GM23338 (cell line): ENCODE measurements around the gene GCLM. TPM values are rescaled to one million over a fixed set of nuclear protein-coding genes. Genes with fewer than 3 reads are reported as not detected.

Experiments used
- ATAC-seq: fragments of 200-7000 bp; cut with Tn5 transposase; 3 replicates; pipeline ENCODE4 v1.9.1; 2020
- DNase-seq: peaks from one replicate; pipeline ENCODE4 v3.0.0-alpha.2; 2015; ENCODE audit warnings: low spot score
- H2AFZ ChIP-seq: fragments of 200-600 bp; sonication (generic); 2 replicates; pipeline ENCODE4 v1.8.0; 2016; ENCODE audit warnings: antibody characterized with exemption, mild to moderate bottlenecking, moderate library complexity
- H3F3A ChIP-seq: fragments of 200-600 bp; sonication (generic); replicated peaks from 2 replicates; pipeline ENCODE4 v1.8.0; 2017; ENCODE audit warnings: antibody characterized with exemption, mixed run types, low read depth
- H3K27ac ChIP-seq: fragments of 200-600 bp; sonication (generic); 2 replicates; pipeline ENCODE4 v1.6.1; 2016; ENCODE audit warnings: low read depth
- H3K27me3 ChIP-seq: fragments of 200-600 bp; sonication (generic); 2 replicates; pipeline ENCODE4 v1.8.0; 2016; ENCODE audit warnings: mild to moderate bottlenecking, mixed run types, moderate library complexity; ENCODE audit not compliant: insufficient read depth
- H3K36me3 ChIP-seq: fragments of 200-600 bp; sonication (generic); 2 replicates; pipeline ENCODE4 v1.8.0; 2016; ENCODE audit warnings: mild to moderate bottlenecking; ENCODE audit not compliant: insufficient read depth
- H3K4me1 ChIP-seq: fragments of 200-600 bp; sonication (generic); 2 replicates; pipeline ENCODE4 v1.8.0; 2016; ENCODE audit warnings: mild to moderate bottlenecking, moderate library complexity; ENCODE audit not compliant: insufficient read depth
- H3K4me2 ChIP-seq: fragments of 200-600 bp; sonication (generic); 2 replicates; pipeline ENCODE4 v1.7.1; 2017; ENCODE audit warnings: mixed run types
- H3K4me3 ChIP-seq: fragments of 200-600 bp; sonication (generic); 2 replicates; pipeline ENCODE4 v1.6.1; 2016; ENCODE audit warnings: mixed run types
- H3K79me2 ChIP-seq: fragments of 200-600 bp; sonication (generic); replicated peaks from 2 replicates; pipeline ENCODE4 v1.8.0; 2017; ENCODE audit warnings: mild to moderate bottlenecking; ENCODE audit not compliant: insufficient read depth
- H3K9me2 ChIP-seq: fragments of 200-600 bp; sonication (generic); 2 replicates; pipeline ENCODE4 v1.8.0; 2017; ENCODE audit not compliant: insufficient read depth
- H4K20me1 ChIP-seq: fragments of 200-600 bp; sonication (generic); replicated peaks from 2 replicates; pipeline ENCODE4 v1.8.0; 2017; ENCODE audit warnings: mild to moderate bottlenecking; ENCODE audit not compliant: insufficient read depth
- H3K27ac Mint-ChIP-seq: 2 replicates; pipeline ENCODE4 v1.8.0; 2020; ENCODE audit warnings: inconsistent platforms, mild to moderate bottlenecking, moderate library complexity, mixed read lengths
- H3K27me3 Mint-ChIP-seq: 3 replicates; pipeline ENCODE4 v1.8.0; 2022; ENCODE audit warnings: low read depth, mild to moderate bottlenecking, moderate library complexity, mixed read lengths, inconsistent platforms; ENCODE audit not compliant: insufficient read depth, poor library complexity
- H3K36me3 Mint-ChIP-seq: 3 replicates; pipeline ENCODE4 v1.8.0; 2021; ENCODE audit warnings: low read depth, mild to moderate bottlenecking, inconsistent platforms, moderate library complexity, mixed read lengths
- H3K4me1 Mint-ChIP-seq: 3 replicates; pipeline ENCODE4 v1.8.0; 2020; ENCODE audit warnings: mild to moderate bottlenecking, inconsistent platforms, mixed read lengths
- H3K4me3 Mint-ChIP-seq: 3 replicates; pipeline ENCODE4 v1.8.0; 2021; ENCODE audit warnings: moderate library complexity, mild to moderate bottlenecking, inconsistent platforms, mixed read lengths
- H3K9me3 Mint-ChIP-seq: 3 replicates; pipeline ENCODE4 v1.8.0; 2020; ENCODE audit warnings: moderate library complexity, mild to moderate bottlenecking, inconsistent platforms, mixed read lengths
- CREB1 ChIP-seq: fragments of 250-450 bp; sonication (Bioruptor Pico); IDR thresholded peaks from 2 replicates; pipeline ENCODE4 v1.5.0; 2020; ENCODE audit warnings: low read depth, mild to moderate bottlenecking, moderate library complexity
- EZH2 ChIP-seq: fragments of 200-600 bp; sonication (generic); IDR thresholded peaks from one replicate; pipeline ENCODE4 v1.8.0; 2017; ENCODE audit warnings: antibody characterized with exemption, mild to moderate bottlenecking, low read depth; ENCODE audit not compliant: unreplicated experiment
- EZH2phosphoT487 ChIP-seq: fragments of 200-600 bp; sonication (generic); IDR thresholded peaks from one replicate; pipeline ENCODE4 v1.8.1; 2018; ENCODE audit warnings: antibody characterized with exemption; ENCODE audit not compliant: unreplicated experiment
- JUNB ChIP-seq: IDR thresholded peaks from one replicate; pipeline ENCODE4 v1.6.1; 2016; ENCODE audit warnings: antibody characterized with exemption; ENCODE audit not compliant: unreplicated experiment
- NANOG ChIP-seq: IDR thresholded peaks from 2 replicates; pipeline ENCODE4 v1.6.1; 2016; ENCODE audit warnings: antibody characterized with exemption, borderline replicate concordance
- POLR2AphosphoS5 ChIP-seq: IDR thresholded peaks from 2 replicates; pipeline ENCODE4 v1.6.1; 2016; ENCODE audit warnings: antibody characterized with exemption, low read depth
- ZNF331 ChIP-seq: fragments of 250-450 bp; sonication (Bioruptor Pico); IDR thresholded peaks from 2 replicates; pipeline ENCODE4 v1.5.0; 2020; ENCODE audit warnings: low read depth, mild to moderate bottlenecking, moderate library complexity
- ZNF462 ChIP-seq: fragments of 250-450 bp; sonication (Bioruptor Pico); IDR thresholded peaks from 2 replicates; pipeline ENCODE4 v1.5.0; 2020; ENCODE audit warnings: mild to moderate bottlenecking, moderate library complexity
- polyA plus RNA-seq: library from polyadenylated mRNA; unstranded; fragments of >200 nt; fragmentation: Nextera tagmentation; extraction: Ambion mirVana; gene quantifications from 2 replicates; pipeline ENCODE4 v1.2.1, GENCODE V29; 2016
- total RNA-seq: library from RNA; depleted of rRNA; stranded (reverse); fragments of >200 nt; shearing (Covaris generic); gene quantifications from 2 replicates; pipeline ENCODE4 v1.2.3, GENCODE V29; 2014
- TF ChIP-seq, protein P1 (sequence below): IDR thresholded peaks from one replicate; pipeline ENCODE4 v1.6.1; 2018; ENCODE audit warnings: antibody characterized with exemption; ENCODE audit not compliant: unreplicated experiment
- TF ChIP-seq, protein P2 (sequence below), 2 experiments: fragments of 200-600 bp in 1 of 2; sonication (generic) in 1 of 2; conservative IDR thresholded peaks; 2 replicates each; pipeline versions ENCODE4 v1.5.1 to v1.6.1; 2016 to 2017; ENCODE audit warnings: antibody characterized with exemption in 2 of 2, low read depth in 2 of 2, mild to moderate bottlenecking in 2 of 2, moderate library complexity in 1 of 2

The GCLM gene
- total and polyA plus RNA-seq, 2 experiments from 2014 or later: 10.4 to 12.8 TPM

DNA sequence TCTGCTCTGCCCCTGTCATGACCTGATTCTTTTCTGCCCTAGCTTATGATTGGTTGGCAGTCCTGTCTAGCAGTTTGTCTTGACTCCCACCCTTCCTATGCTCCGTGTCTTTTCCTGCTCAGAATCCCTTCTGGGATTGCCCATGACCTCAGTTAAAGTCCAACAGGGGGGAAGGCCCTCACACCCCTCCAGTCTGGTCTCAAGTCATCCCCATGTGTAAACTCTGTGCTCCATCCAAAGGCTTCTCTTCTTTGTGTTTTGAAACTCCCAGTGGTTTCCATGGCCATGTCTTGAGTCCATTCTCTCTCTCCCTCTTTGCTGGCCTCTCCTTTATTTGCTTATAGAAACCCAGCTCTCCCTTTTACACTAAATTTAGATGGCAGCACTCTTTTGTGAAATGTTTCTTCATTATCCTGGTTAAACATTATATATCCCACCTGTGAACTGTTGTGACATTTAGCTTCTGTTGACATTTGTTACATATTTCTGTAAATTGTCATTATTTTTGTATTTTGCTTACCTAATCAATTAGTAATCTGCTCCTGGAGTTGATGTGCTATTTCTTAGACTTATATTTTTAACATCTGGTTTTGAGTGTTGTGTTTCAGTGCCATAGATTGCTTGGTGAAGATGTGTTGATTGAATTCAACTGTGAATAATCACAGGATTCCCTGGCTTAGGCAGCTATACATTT lies 48.9 kb upstream of the GCLM start:
- no peak for DNase-seq
- peaks cover 17% of the 10 kb centered on the region for H3K9me3 Mint-ChIP-seq
- no peaks in the 10 kb centered on the region for H3K4me1 ChIP-seq
- H3K4me3 ChIP-seq: no peak overlapping the region
- H3K4me3 Mint-ChIP-seq: no peak overlapping the region
- no peak overlapping the region; the same call in 1 of the 2 replicates for H3K27ac Mint-ChIP-seq
- H3K79me2 ChIP-seq: no peaks in the 10 kb centered on the region
- no peaks in the 10 kb centered on the region for H3K4me1 Mint-ChIP-seq
- H4K20me1 ChIP-seq: no peaks in the 10 kb centered on the region
- no peak overlapping the region for H3K4me2 ChIP-seq
- no peaks in the 10 kb centered on the region; the same call in 1 of the 2 replicates for H3K36me3 ChIP-seq
- peaks cover 1% of the 10 kb centered on the region for H3K27me3 Mint-ChIP-seq
- TF ChIP-seq EZH2 (no peak), JUNB (no peak), ZNF462 (no peak), ZNF331 (no peak), NANOG (no peak), EZH2phosphoT487 (no peak), POLR2AphosphoS5 (no peak), CREB1 (CRISPR knock-in tag) (no peak)
- TF ChIP-seq, protein P1, sequence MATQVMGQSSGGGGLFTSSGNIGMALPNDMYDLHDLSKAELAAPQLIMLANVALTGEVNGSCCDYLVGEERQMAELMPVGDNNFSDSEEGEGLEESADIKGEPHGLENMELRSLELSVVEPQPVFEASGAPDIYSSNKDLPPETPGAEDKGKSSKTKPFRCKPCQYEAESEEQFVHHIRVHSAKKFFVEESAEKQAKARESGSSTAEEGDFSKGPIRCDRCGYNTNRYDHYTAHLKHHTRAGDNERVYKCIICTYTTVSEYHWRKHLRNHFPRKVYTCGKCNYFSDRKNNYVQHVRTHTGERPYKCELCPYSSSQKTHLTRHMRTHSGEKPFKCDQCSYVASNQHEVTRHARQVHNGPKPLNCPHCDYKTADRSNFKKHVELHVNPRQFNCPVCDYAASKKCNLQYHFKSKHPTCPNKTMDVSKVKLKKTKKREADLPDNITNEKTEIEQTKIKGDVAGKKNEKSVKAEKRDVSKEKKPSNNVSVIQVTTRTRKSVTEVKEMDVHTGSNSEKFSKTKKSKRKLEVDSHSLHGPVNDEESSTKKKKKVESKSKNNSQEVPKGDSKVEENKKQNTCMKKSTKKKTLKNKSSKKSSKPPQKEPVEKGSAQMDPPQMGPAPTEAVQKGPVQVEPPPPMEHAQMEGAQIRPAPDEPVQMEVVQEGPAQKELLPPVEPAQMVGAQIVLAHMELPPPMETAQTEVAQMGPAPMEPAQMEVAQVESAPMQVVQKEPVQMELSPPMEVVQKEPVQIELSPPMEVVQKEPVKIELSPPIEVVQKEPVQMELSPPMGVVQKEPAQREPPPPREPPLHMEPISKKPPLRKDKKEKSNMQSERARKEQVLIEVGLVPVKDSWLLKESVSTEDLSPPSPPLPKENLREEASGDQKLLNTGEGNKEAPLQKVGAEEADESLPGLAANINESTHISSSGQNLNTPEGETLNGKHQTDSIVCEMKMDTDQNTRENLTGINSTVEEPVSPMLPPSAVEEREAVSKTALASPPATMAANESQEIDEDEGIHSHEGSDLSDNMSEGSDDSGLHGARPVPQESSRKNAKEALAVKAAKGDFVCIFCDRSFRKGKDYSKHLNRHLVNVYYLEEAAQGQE: no peak
- TF ChIP-seq, protein P2, sequence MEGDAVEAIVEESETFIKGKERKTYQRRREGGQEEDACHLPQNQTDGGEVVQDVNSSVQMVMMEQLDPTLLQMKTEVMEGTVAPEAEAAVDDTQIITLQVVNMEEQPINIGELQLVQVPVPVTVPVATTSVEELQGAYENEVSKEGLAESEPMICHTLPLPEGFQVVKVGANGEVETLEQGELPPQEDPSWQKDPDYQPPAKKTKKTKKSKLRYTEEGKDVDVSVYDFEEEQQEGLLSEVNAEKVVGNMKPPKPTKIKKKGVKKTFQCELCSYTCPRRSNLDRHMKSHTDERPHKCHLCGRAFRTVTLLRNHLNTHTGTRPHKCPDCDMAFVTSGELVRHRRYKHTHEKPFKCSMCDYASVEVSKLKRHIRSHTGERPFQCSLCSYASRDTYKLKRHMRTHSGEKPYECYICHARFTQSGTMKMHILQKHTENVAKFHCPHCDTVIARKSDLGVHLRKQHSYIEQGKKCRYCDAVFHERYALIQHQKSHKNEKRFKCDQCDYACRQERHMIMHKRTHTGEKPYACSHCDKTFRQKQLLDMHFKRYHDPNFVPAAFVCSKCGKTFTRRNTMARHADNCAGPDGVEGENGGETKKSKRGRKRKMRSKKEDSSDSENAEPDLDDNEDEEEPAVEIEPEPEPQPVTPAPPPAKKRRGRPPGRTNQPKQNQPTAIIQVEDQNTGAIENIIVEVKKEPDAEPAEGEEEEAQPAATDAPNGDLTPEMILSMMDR (conservative IDR thresholded peaks at IDR 0.05; ENCODE audit: low read depth in 2 of 2): no peak
- no peaks in the 10 kb centered on the region for H3F3A ChIP-seq
- no peaks in the 10 kb centered on the region for H3K27me3 ChIP-seq
- H3K36me3 Mint-ChIP-seq: no peaks in the 10 kb centered on the region; the same call in 2 of the 3 replicates
- no peak overlapping the region for H3K27ac ChIP-seq
- ATAC-seq: no peak
- H2AFZ ChIP-seq: no peak overlapping the region
- H3K9me2 ChIP-seq: 0 out of 2 replicates have a peak, but pooled peaks cover 8% of the 10 kb centered on the region
